ENCODE results near the gene PAX8.

PAX8 gene

GRCh38 chr2:113276216-113276760 lies 2.4 kb downstream of the PAX8 start (continued):
- TF ChIP-seq CREB5 (CRISPR knock-in tag; IDR thresholded peaks at IDR 0.05; ENCODE audit: low read depth) = no peak
- no peak for TF ChIP-seq ESRRG (CRISPR knock-in tag; IDR thresholded peaks at IDR 0.05)
- TF ChIP-seq CSDC2 (CRISPR knock-in tag; IDR thresholded peaks at IDR 0.05) = no peak

GRCh38 chr2:113275556-113276215 lies 3.0 kb downstream of the PAX8 start:
- ATAC-seq = no peak
- no peak for TF ChIP-seq OSR1 (CRISPR knock-in tag; IDR thresholded peaks at IDR 0.05)
- no peak for TF ChIP-seq ZC3H10 (CRISPR knock-in tag; IDR thresholded peaks at IDR 0.05)
- TF ChIP-seq ESRRG (CRISPR knock-in tag; IDR thresholded peaks at IDR 0.05) = no peak
- TF ChIP-seq CREB5 (CRISPR knock-in tag; IDR thresholded peaks at IDR 0.05; ENCODE audit: low read depth) = no peak
- no peak for TF ChIP-seq PATZ1 (CRISPR knock-in tag; IDR thresholded peaks at IDR 0.05; ENCODE audit: borderline replicate concordance)
- TF ChIP-seq RARB (CRISPR knock-in tag; IDR thresholded peaks at IDR 0.05) = no peak
- TF ChIP-seq ZNF565 (CRISPR knock-in tag; conservative IDR thresholded peaks at IDR 0.05; ENCODE audit: low read depth) = no peak
- TF ChIP-seq ZNF70 (CRISPR knock-in tag; IDR thresholded peaks at IDR 0.05) = no peak
- no peak for TF ChIP-seq SNAI2 (CRISPR knock-in tag; IDR thresholded peaks at IDR 0.05)
- TF ChIP-seq ZFP30 (CRISPR knock-in tag; IDR thresholded peaks at IDR 0.05) = no peak
- TF ChIP-seq ARNTL (CRISPR knock-in tag; IDR thresholded peaks at IDR 0.05; ENCODE audit: borderline replicate concordance, low read depth) = no peak
- no peak for TF ChIP-seq POU6F1 (CRISPR knock-in tag; IDR thresholded peaks at IDR 0.05; ENCODE audit: borderline replicate concordance, low read depth)

GRCh38 chr2:113274432-113274831 lies 4.3 kb downstream of the PAX8 start:
- TF ChIP-seq ARNTL (CRISPR knock-in tag; IDR thresholded peaks at IDR 0.05; ENCODE audit: borderline replicate concordance, low read depth) = no peak
- TF ChIP-seq CSDC2 (CRISPR knock-in tag; IDR thresholded peaks at IDR 0.05) = no peak
- TF ChIP-seq RARB (CRISPR knock-in tag; IDR thresholded peaks at IDR 0.05) = no peak
- no peak for TF ChIP-seq ZNF70 (CRISPR knock-in tag; IDR thresholded peaks at IDR 0.05)
- TF ChIP-seq CREB5 (CRISPR knock-in tag; IDR thresholded peaks at IDR 0.05; ENCODE audit: low read depth) = no peak
- TF ChIP-seq ZNF8 (CRISPR knock-in tag; IDR thresholded peaks at IDR 0.05) = no peak
- no peak for TF ChIP-seq ESRRG (CRISPR knock-in tag; IDR thresholded peaks at IDR 0.05)
- no peak for TF ChIP-seq ZFP3 (CRISPR knock-in tag; IDR thresholded peaks at IDR 0.05)
- no peak for TF ChIP-seq OSR1 (CRISPR knock-in tag; IDR thresholded peaks at IDR 0.05)
- no peak for TF ChIP-seq GLIS3 (CRISPR knock-in tag; IDR thresholded peaks at IDR 0.05)
- TF ChIP-seq TSHZ2 (CRISPR knock-in tag; IDR thresholded peaks at IDR 0.05) = no peak
- no peak for TF ChIP-seq TCF4 (CRISPR knock-in tag; IDR thresholded peaks at IDR 0.05; ENCODE audit: borderline replicate concordance)
- no peak for TF ChIP-seq ZC3H10 (CRISPR knock-in tag; IDR thresholded peaks at IDR 0.05)
- TF ChIP-seq TOX (CRISPR knock-in tag; IDR thresholded peaks at IDR 0.05; ENCODE audit: borderline replicate concordance) = no peak
- no peak for TF ChIP-seq BACH2 (CRISPR knock-in tag; IDR thresholded peaks at IDR 0.05; ENCODE audit: borderline replicate concordance)
- no peak for TF ChIP-seq ISL1 (CRISPR knock-in tag; IDR thresholded peaks at IDR 0.05)
- no peak for TF ChIP-seq CSRNP3 (CRISPR knock-in tag; IDR thresholded peaks at IDR 0.05)
- TF ChIP-seq SNAI2 (CRISPR knock-in tag; IDR thresholded peaks at IDR 0.05) = no peak

More at GRCh38 chr2:113274432-113274831, 4.3 kb downstream of the PAX8 start:
- no peak for ATAC-seq
